HG03442 (cell line): ENCODE data around the gene CCRL2.
"Not testable (repeated sequence)": the region's sequence is repeated elsewhere in the genome, so short reads cannot be mapped to it uniquely, and the experiment has no call there.

Experiments used
- ATAC-seq: cut with Tn5 transposase; IDR thresholded peaks from one replicate; pipeline ENCODE4 v1.9.1; 2021; ENCODE audit warnings: mild to moderate bottlenecking, moderate library complexity; ENCODE audit not compliant: unreplicated experiment

Gene CCRL2

DNA sequence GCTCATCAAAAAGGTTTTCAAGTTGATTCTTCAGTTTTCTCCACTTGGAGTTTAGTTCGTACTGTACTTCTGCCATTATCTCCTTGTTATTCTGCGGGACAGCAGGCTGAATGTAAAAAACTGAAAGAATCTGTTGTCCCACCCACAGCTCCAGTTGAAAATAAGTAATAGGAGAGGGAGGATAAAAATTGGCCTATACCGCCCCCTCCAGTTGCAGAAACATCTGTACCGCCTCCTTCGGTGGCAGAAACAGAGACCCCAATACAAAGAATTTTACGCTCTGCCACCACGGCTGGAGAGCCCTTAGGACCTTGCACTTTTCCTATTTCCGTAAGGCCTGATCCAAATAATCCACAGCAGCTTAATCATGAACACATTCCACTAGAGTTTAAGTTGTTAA lies 20.3 kb downstream of the CCRL2 start:
- ATAC-seq, result not testable (repeated sequence)

- no peak for ATAC-seq
These were observed 21.1 kb downstream of the CCRL2 start for GRCh38 chr3:46427916-46428833.

GRCh38 chr3:46429250-46429649 lies 22.2 kb downstream of the CCRL2 start:
- no peak for ATAC-seq

- ATAC-seq, result no peak
These were observed 22.6 kb downstream of the CCRL2 start for GRCh38 chr3:46429671-46430070.

DNA sequence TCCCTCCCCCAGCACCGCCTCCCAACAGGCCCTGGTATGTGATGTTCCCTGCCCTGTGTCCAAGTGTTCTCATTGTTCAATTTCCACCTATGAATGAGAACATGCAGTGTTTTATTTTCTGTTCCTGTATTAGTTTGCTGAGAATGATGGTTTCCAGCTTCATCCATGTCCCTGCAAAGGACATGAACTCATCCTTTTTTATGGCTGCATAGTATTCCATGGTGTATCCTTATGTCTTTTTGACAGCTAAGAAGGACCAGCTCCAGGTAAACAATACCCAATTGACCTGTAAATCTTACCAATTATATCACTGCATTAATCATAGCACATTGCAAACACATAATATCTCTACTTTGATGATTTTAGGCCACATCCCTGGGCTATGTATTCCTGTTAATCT lies 23.8 kb downstream of the CCRL2 start:
- not testable (repeated sequence) for ATAC-seq

DNA sequence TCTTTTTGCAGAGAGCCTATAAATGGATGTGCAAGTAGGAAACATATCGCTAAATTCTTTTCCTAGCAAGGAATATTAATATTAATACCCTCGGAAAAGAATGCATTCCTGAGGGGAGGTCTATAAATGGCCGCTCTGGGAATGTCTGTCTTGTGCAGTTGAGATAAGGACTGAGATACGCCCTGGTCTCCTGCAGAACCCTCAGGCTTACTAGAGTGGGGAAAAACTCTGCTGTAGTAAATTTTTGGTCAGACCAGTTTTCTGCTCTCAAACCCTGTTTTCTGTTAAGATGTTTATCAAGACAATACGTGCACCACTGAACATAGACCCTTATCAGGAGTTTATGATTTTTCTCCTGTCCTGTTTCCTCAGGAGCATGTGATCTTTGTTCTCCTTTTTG lies 24.8 kb downstream of the CCRL2 start:
- not testable (repeated sequence) for ATAC-seq

DNA sequence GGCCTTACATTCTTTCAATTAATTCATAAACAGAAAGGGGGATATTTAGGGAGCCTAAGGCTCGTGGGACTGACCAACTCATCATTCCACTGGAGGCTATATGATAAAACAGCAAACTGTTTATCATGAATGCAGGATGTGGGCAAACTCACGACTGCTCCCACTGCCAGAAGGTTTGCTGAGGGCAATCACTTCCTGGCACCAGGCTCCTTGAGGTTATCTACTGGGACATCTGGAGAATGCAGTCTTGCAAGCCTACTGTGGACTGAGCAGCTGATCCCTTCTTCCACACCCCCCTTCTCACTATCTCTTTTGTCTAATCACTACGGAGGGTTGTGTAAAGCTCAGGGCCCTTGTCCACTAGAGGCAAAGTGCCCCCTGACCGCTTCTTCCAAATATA lies 26.1 kb downstream of the CCRL2 start:
- ATAC-seq, result not testable (repeated sequence)

DNA sequence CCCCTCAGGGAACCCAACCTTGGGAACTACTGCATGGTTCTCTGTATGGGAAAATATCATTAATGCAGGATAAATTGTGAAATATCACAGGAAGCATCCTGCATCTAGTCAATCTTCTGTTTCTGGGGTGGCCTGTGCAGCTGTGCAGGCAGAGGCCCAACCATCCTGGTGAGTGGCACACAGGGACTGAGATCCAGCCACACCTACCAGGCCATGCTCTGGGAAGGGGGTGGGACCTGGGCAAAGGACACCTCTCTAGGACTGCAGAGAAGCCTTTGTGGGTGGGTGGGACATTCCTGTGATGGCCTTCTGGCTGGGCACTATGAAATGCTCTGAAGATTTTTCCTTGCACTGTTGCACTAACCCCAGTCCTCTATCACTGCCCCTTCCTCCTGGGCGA lies 26.8 kb downstream of the CCRL2 start:
- ATAC-seq, result no peak

DNA sequence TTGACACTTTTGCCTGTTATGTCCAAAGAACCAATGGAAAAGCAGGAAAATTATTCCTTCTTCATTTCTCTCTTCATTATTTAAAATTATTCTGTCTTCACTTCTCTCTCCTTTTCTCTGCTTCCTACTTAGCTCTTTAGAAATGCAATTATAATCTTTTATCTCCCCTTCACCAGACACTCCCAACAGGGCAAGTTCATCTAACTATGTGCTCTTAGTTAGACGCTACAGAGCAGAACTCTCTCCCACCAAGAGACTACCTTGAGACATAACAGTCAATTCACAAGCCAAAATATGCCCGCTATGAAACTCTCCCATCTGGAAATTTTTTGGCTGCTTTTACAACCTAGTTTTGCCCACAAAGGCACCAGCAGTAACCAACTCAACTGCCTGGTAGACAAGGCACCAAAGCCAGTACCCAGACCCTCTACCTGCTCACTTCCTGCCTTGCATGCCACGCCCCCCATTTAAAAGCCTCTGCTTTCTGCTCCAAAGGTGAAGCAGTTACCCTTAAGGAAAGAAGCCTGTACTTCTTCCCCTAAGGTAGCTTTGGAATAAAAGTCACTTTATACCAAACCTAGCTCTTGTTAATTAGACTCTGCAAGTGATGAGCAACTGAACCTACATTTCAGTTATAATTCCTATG lies 28.1 kb downstream of the CCRL2 start:
- ATAC-seq, result no peak

DNA sequence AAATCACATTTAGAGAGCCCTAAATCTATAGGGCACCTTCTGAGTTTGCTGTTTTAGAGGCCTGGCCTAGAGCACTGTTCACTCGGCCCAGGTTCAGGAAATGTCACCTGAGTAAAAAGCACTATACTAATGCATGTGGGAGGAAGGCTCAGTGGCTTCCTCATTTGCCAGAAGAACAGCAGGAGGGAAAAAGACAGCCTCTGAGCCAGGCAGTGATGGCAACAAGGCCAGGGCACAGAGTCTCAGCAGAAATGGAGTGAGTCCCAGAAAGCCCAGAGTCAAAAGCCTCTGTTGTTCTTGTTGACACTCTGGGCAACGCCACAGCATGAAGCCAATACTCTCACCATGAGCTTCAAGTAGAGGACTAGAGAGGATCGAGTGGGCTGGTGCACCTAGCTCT lies 31.8 kb downstream of the CCRL2 start:
- ATAC-seq, result no peak

DNA sequence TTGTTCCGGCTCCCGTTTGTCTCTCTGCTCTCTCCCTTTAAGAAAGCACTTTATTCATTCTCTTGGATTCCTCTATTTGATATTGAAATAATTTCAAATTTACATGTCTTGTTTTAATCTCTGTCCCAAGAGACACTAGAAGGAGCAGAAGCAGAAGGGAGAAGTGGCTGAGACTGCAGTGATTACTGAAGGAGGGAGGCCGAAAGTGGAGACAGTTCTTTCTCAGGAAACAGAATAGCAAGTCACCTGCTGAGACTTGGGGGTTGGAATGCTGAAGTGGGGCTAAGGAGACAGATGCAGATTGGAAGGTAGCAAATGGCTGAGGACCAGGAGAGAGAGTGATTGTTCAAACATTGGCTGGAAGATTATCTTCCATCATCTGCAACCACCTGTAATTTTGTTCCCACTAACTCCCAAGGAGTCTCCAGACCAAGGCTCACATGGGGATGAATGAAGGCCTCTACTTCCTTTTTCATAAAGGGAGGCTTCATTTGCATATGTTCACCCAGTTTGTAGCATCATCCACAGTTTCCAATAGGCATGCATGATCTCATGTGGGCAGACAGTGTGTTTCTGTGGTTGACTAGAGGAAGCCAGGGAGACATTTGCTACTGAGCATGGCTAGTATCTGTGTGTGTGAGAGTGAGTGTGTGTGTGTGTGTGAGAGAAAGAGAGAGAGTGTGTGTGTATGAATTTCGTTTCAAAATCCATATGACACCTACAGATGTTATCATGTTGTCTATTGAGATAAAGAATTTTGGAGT lies 33.7 kb downstream of the CCRL2 start:
- peak; percentile 64 for ATAC-seq

DNA sequence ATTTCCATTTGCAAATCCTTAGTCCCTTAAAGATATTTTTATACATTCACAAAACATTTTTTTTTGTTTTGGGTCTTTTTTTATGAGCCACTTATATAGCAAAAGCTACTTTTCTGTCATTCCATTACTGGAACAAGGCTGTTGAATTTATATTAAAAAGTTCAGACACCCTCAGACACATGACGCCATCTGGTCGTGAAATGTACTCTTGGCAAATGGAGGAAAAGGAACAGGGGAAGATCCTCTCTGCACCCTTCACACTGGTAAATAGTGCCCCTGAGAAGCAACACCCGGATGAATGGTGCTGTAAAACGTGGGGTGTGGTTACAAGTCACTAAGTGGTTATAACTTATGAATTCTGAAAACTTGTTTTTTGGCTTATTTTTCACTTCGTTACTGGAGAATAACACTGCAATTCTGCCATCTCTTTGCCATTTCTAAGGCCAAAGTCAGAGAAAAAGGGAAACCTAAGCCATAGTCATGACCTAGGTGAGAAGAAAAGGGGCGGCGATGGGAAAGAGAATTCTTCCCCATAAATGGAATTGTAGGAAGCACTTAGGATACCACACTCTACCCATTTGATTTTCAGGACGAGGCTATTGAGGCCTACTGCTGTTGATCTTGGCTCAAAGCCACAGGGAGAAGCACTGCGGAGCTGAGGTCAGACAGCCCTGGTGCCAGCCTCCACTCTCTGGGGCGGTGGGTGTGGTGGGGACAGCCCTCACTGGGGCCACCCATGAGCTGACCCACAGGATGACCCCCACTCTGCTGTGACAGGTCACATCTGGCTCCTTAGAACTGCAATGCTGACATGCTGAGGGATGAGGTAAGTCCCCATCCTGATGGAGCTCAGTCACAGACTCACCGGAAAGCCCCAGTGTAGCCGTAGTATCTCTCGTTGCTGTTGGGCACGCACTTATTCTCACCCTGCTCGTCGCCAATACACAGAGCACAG lies 35.8 kb downstream of the CCRL2 start:
- ATAC-seq, result no peak

- ATAC-seq, result no peak
These were observed 40.3 kb downstream of the CCRL2 start for GRCh38 chr3:46447228-46447985.

DNA sequence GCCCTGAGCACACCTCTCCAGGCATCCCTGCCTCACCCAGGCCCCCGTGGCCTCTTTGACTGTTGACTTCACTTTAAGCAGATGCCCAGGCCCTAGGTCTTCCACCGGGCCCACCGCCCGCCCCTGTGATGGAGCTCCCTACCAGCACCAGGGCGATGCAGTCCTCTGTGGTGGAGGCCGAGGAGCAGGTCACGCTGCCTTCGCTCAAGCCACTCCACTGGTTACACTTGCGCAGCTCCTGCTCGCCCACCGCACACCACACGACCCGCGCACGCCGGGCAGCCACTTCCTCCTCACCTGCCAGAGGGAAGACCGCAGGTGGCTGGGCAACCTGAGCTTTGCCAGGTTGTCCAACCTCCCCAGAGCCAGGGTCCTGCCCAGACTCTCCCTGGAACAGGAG lies 41.7 kb downstream of the CCRL2 start:
- no peak for ATAC-seq

DNA sequence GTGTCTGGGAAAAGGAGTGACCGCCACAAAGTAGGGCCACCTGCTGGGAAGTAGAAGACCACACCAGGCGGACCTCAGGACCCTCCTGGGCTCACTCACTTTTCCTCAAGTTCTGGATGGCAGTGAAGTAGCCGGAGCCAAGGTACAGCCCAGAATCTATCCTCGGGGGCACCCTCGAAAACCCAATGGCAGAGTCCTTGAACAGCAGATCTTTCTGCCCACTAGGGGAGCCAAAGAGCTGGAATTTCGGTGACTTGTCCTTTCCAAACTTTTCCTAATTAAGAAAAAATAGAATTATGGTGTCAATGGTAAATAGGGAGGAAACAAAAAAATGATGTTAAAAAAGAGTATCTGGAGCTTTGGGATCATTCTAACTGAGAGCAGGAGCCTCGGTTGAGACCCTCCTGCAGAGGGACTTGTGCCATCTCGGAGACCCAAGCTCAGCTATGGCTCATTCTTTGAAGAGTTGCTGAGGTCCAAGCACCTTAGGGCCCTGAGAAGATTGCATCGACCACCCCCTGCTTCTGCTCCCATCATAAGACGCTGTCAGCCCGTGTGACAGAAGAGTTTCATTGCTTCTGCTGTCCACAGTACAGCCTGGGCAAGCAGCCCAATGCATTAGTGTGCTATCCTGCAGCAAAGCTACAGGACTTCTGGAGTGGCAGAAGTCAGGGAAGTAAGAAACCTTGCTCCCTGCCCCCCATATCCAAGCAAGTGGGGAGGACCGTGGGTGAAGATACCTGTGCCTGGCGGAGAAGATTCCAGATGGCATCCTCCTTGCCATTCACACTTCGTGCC lies 42.9 kb downstream of the CCRL2 start:
- ATAC-seq, result no peak

DNA sequence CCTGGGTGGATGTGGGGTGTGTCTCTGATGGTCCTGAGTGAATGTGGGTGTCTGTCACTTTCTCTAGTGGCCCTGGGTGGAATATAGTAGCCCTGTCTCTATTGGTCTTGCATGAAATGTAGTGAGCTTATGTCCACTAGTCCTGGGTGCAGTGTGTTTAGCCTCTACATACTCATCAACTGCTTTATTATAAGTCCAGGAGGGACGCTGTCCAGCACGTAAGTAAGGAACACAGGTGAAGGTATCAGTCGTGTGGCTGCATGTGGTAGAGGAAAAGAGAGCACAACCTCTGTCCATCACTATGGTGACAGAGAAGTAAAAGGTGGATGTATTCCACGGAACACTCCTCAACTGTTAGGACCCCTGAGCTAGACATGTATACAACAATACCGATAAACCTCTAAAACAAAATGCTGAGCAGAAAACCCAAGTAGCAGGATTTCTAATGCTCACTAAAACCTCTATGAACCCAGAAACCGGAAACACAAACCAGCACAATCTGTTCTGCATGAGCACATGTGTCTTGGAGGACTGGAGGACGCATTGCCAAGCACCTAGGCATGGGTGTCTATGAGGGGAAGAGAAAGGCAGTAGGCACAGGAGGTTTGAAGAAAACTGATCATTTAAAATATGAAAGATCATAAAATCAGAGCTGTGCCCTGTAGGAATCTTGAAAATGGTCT lies 46.6 kb downstream of the CCRL2 start:
- no peak for ATAC-seq

- no peak for ATAC-seq
These were observed 47.1 kb downstream of the CCRL2 start for GRCh38 chr3:46454209-46454595.

DNA sequence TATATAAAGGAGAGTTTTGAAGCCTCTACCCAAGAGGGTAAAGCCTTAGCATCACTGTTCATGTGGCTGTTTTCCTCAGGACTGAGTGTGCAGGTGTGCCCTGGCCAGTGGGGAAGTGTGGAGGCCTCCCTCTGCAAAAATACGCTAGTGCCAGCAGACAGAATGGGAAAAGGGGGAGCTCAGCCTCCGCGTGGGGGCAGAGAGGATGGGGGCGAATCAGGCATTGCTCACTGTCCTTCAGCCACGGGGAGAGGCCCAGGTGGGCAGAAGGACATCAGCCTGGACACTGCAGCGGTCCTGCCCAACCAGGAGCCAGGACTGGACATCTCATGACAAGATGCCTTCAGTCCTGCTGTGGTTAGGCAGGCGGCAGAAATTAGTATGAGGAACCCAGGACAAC lies 47.5 kb downstream of the CCRL2 start:
- ATAC-seq, result no peak
